B cell (primary cell): ENCODE measurements around the gene GALNT10. TPM values are rescaled to one million over a fixed set of nuclear protein-coding genes. Genes with fewer than 3 reads are reported as not detected.

ENCODE experiments used
- ATAC-seq: fragments of 200-7000 bp; cut with Tn5 transposase; one replicate; pipeline ENCODE4 v1.10.0; 2021; ENCODE audit warnings: low read depth, mild to moderate bottlenecking, moderate number of reproducible peaks, moderate library complexity
- CTCF ChIA-PET: fragments of 350-600 bp; sonication (Branson Sonifier 250); formaldehyde crosslinking; loops from one replicate; lab custom pipeline; 2021; ENCODE audit warnings: antibody characterized with exemption, inconsistent platforms; lab: Charles Lee
- POLR2A ChIA-PET: fragments of 350-600 bp; sonication (Branson Sonifier 250); formaldehyde crosslinking; loops from one replicate; lab custom pipeline; 2021; ENCODE audit warnings: antibody characterized with exemption; lab: Charles Lee
- DNase-seq: peaks from one replicate; pipeline ENCODE4 v3.0.0; 2013
- H2AFZ ChIP-seq: 2 replicates; pipeline ENCODE4 v1.6.1; 2012; ENCODE audit warnings: mild to moderate bottlenecking, low read depth, low read length; ENCODE audit not compliant: insufficient read depth, poor library complexity, severe bottlenecking
- H3K27ac ChIP-seq, 2 donors: 1 replicate in 1 of 2; 2 replicates in 1 of 2; pipeline ENCODE4 v1.5.1; 2012 to 2013; ENCODE audit warnings: low read length in 2 of 2, mild to moderate bottlenecking in 2 of 2, moderate library complexity in 1 of 2
- H3K27me3 ChIP-seq, 4 experiments: fragments of 200-600 bp in 1 of 4; sonication (generic) in 1 of 4; replicated peaks in 1 of 4; 1 replicate in 2 of 4; 2 replicates in 2 of 4; pipeline versions ENCODE4 v1.6.1 to v1.7.0; 2013 to 2016; ENCODE audit warnings: low read length in 3 of 4, mild to moderate bottlenecking in 2 of 4, mixed read lengths in 1 of 4, moderate library complexity in 1 of 4; ENCODE audit not compliant: insufficient read depth in 4 of 4, control insufficient read depth in 3 of 4; ENCODE audit errors: control extremely low read depth in 1 of 4
- H3K36me3 ChIP-seq, 2 experiments: replicated peaks in 1 of 2; 1 replicate in 1 of 2; 2 replicates in 1 of 2; pipeline versions ENCODE4 v1.6.1 to v1.7.1; 2013; ENCODE audit warnings: low read length in 1 of 2; ENCODE audit not compliant: insufficient read depth in 2 of 2, control insufficient read depth in 1 of 2; ENCODE audit errors: control extremely low read depth in 1 of 2, extremely low read depth in 1 of 2
- H3K4me1 ChIP-seq, 2 donors: fragments of 200-600 bp in 1 of 2; sonication (generic) in 1 of 2; 1 replicate in 1 of 2; 2 replicates in 1 of 2; pipeline versions ENCODE4 v1.5.1 to v1.6.1; 2013 to 2017; ENCODE audit warnings: low read length in 2 of 2; ENCODE audit not compliant: control insufficient read depth in 2 of 2, insufficient read depth in 2 of 2
- H3K4me2 ChIP-seq: replicated peaks from 2 replicates; pipeline ENCODE3; 2012; ENCODE audit warnings: mild to moderate bottlenecking, low read depth, low read length; ENCODE audit not compliant: poor library complexity, severe bottlenecking
- H3K4me3 ChIP-seq, 5 experiments: fragments of 200-600 bp in 1 of 5; sonication (generic) in 1 of 5; 1 replicate in 3 of 5; 2 replicates in 2 of 5; pipeline versions ENCODE4 v1.5.1 to v1.7.0; 2011 to 2016; ENCODE audit warnings: low read length in 4 of 5, mild to moderate bottlenecking in 4 of 5, low read depth in 2 of 5, control low read depth in 1 of 5, moderate library complexity in 1 of 5; ENCODE audit not compliant: insufficient read depth in 1 of 5; ENCODE audit errors: control extremely low read depth in 1 of 5, extremely low read depth in 1 of 5
- H3K79me2 ChIP-seq: fragments of 200-600 bp; sonication (generic); one replicate; pipeline ENCODE4 v1.6.0; 2016; ENCODE audit warnings: low read length; ENCODE audit not compliant: control insufficient read depth, insufficient read depth
- H3K9ac ChIP-seq: fragments of 200-600 bp; sonication (generic); 2 replicates; pipeline ENCODE4 v1.6.1; 2017; ENCODE audit warnings: mild to moderate bottlenecking, low read length, moderate library complexity
- H3K9me3 ChIP-seq, 3 donors: one replicate each; pipeline versions ENCODE4 v1.6.1 to v1.7.1; 2013; ENCODE audit warnings: low read length in 2 of 3; ENCODE audit not compliant: control insufficient read depth in 2 of 3, insufficient read depth in 1 of 3; ENCODE audit errors: control extremely low read depth in 1 of 3
- H4K20me1 ChIP-seq: 2 replicates; pipeline ENCODE4 v1.6.0; 2012; ENCODE audit warnings: mild to moderate bottlenecking, low read length; ENCODE audit not compliant: insufficient read depth, control insufficient read depth, poor library complexity, severe bottlenecking
- H3K27ac Mint-ChIP-seq: one replicate; pipeline ENCODE4 v1.8.0; 2021; ENCODE audit warnings: mixed read lengths
- H3K27me3 Mint-ChIP-seq: one replicate; pipeline ENCODE4 v1.8.0; 2021; ENCODE audit warnings: mixed read lengths
- H3K4me1 Mint-ChIP-seq: one replicate; pipeline ENCODE4 v1.8.0; 2021; ENCODE audit warnings: mixed read lengths
- H3K4me3 Mint-ChIP-seq: one replicate; pipeline ENCODE4 v1.8.0; 2021; ENCODE audit warnings: mixed read lengths
- H3K9me3 Mint-ChIP-seq: one replicate; pipeline ENCODE4 v1.8.0; 2022; ENCODE audit warnings: mixed read lengths; ENCODE audit not compliant: insufficient read depth
- EZH2 ChIP-seq: IDR thresholded peaks from 2 replicates; pipeline ENCODE4 v1.6.1; 2012; ENCODE audit warnings: borderline replicate concordance, low read depth, mild to moderate bottlenecking, moderate library complexity, low read length; ENCODE audit not compliant: insufficient read depth, poor library complexity, severe bottlenecking
- WGBS: methylation state at CpG from one replicate; pipeline ENCODE4 v1.1.5; 2013; ENCODE audit warnings: missing lambda C conversion rate; ENCODE audit not compliant: insufficient coverage; 5-methylcytosine and 5-hydroxymethylcytosine counted together
- intact Hi-C: fragments of 100-400 bp; cut with micrococcal nuclease; formaldehyde crosslinking; loops from one replicate; pipeline ENCODE4 v1.10.0; 2022
- polyA plus RNA-seq: library from polyadenylated mRNA; depleted of rRNA; stranded (reverse); fragments of >200 nt; gene quantifications from 2 replicates; pipeline ENCODE4 v1.2.3, GENCODE V29; 2012
- total RNA-seq, 2 donors: library from RNA; stranded (reverse); fragments of 120-200 nt in 1 of 2; gene quantifications; 1 replicate in 1 of 2; 2 replicates in 1 of 2; pipeline versions ENCODE4 v1.2.3 to v1.2.4, GENCODE V29; 2013 to 2022
- TF ChIP-seq, protein P1 (sequence below): fragments of 200-600 bp; IDR thresholded peaks from one replicate; pipeline ENCODE4 v1.8.0; 2022; ENCODE audit warnings: antibody characterized with exemption, mild to moderate bottlenecking

GALNT10 gene
- total and polyA plus RNA-seq, 2 donors (not counting 1 experiment from before 2014, with no cell fraction given), result 27.7 to 42.8 TPM

DNA sequence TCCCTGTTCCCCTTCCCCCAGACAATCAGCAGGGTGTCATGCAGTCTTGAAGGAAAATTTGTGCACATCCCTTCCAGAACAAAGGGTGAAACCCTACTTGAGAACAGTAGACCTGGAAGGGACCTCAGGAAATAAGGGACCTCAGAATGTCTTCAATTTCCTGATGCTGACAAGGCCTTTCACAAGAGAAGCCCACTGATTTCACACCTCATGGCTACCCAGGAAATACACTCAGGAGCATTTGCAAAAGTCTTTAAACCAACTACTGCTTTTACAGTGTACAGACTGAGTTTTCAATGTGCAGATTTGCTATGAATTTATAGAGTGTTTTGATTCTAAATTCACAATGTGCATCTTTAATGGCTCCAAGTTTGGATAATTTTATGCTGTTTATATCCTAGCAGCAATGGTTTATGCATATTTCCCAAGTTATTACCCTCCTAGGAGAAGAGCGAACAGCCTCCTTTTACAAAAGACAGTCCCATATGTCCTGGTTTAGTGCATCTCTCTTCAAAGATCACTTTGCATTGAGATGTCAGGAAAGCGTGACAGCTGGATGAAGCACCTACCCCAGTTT, 74.8 kb downstream of the GALNT10 start:
- Histone ChIP-seq H3K4me1 (peaks cover 5 to 6% of the 10 kb centered on the region in 2 donors), H3K9me3 (no peaks in the 10 kb centered on the region), H3K36me3 (peaks cover 0 to 6% of the 10 kb centered on the region in 2 experiments), H3K79me2 (peaks cover under 1% of the 10 kb centered on the region), H3K4me2 (no peak overlapping the region), H3K9ac (no peak overlapping the region), H4K20me1 (peaks cover 14% of the 10 kb centered on the region), H3K4me3 (no peak overlapping the region), H2AFZ (no peak overlapping the region), H3K27me3 (no peaks in the 10 kb centered on the region), H3K27ac (no peak overlapping the region)
- DNase-seq (no peak), ATAC-seq (no peak)
- Mint-ChIP-seq H3K4me3 (no peak overlapping the region), H3K9me3 (no peaks in the 10 kb centered on the region), H3K27ac (no peak overlapping the region), H3K27me3 (no peaks in the 10 kb centered on the region), H3K4me1 (peaks cover 8% of the 10 kb centered on the region)
- intact Hi-C loops, result no loop called here
- POLR2A ChIA-PET, result no interaction called here
- CTCF ChIA-PET, result no interaction called here
- TF ChIP-seq, protein P1, sequence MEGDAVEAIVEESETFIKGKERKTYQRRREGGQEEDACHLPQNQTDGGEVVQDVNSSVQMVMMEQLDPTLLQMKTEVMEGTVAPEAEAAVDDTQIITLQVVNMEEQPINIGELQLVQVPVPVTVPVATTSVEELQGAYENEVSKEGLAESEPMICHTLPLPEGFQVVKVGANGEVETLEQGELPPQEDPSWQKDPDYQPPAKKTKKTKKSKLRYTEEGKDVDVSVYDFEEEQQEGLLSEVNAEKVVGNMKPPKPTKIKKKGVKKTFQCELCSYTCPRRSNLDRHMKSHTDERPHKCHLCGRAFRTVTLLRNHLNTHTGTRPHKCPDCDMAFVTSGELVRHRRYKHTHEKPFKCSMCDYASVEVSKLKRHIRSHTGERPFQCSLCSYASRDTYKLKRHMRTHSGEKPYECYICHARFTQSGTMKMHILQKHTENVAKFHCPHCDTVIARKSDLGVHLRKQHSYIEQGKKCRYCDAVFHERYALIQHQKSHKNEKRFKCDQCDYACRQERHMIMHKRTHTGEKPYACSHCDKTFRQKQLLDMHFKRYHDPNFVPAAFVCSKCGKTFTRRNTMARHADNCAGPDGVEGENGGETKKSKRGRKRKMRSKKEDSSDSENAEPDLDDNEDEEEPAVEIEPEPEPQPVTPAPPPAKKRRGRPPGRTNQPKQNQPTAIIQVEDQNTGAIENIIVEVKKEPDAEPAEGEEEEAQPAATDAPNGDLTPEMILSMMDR, result no peak
- no peak for TF ChIP-seq EZH2
- 100% methylated on average over 1 of the region's 2 CpGs for WGBS

DNA sequence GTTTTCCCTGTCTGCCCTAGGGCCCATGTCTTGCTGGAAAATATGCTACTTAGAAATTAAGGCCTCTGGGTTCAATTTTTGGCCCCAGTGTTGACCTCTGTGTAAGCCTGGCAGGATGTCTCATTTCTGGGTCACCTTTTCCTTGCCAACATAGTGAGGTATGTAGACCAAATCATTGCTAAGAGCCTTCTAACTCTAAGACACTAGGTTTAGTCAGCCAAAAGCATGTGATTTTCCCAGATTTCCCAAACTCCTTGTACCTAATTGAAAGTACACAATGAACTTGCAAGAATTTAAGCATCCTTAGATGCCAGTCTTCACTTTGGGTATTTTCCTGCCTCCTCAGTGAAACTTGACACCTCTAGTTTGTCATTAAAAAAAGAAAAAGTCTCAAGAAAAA, 77.0 kb downstream of the GALNT10 start:
- H3K79me2 ChIP-seq, result no peaks in the 10 kb centered on the region
- POLR2A ChIA-PET, result no interaction called here
- H3K4me1 Mint-ChIP-seq, result peaks cover 17% of the 10 kb centered on the region
- TF ChIP-seq EZH2, result no peak
- TF ChIP-seq, protein P1, result no peak
- DNase-seq (no peak), ATAC-seq (no peak)
- H3K4me2 ChIP-seq, result no peak overlapping the region
- H3K36me3 ChIP-seq, result peaks cover 0 to 3% of the 10 kb centered on the region in 2 experiments
- no peak overlapping the region for H2AFZ ChIP-seq
- H4K20me1 ChIP-seq, result no peaks in the 10 kb centered on the region
- H3K4me3 ChIP-seq, result no peak overlapping the region
- H3K27me3 Mint-ChIP-seq, result no peaks in the 10 kb centered on the region
- H3K4me1 ChIP-seq, result peaks cover 15 to 17% of the 10 kb centered on the region in 2 donors
- no peak overlapping the region for H3K4me3 Mint-ChIP-seq
- CTCF ChIA-PET, result no interaction called here
- H3K27ac Mint-ChIP-seq, result no peak overlapping the region
- H3K9ac ChIP-seq, result no peak overlapping the region
- intact Hi-C loops, result no loop called here
- no peaks in the 10 kb centered on the region for H3K9me3 ChIP-seq
- no peak overlapping the region for H3K27ac ChIP-seq
- H3K9me3 Mint-ChIP-seq, result no peaks in the 10 kb centered on the region
- H3K27me3 ChIP-seq, result no peaks in the 10 kb centered on the region
